Measurements from ENCODE around the gene TARBP1. TPM values are rescaled to one million over a fixed set of nuclear protein-coding genes. Genes with fewer than 3 reads are reported as not detected.

The TARBP1 gene
- total and polyA plus RNA-seq, 2 of the 8 experiments (the other 6 are each of a cell fraction or from before 2014, with no cell fraction given) = 21.9 to 32.3 TPM

- TF ChIP-seq NANOG (IDR thresholded peaks at IDR 0.05; ENCODE audit: insufficient read depth, low read depth, low read length, poor library complexity, severe bottlenecking) = no peak
- TF ChIP-seq CBX5 (IDR thresholded peaks at IDR 0.05; ENCODE audit: low read depth, low read length) = no peak
- no peak for TF ChIP-seq TBP (IDR thresholded peaks at IDR 0.05; ENCODE audit: low read depth, low read length)
- no peak for TF ChIP-seq KDM4A (IDR thresholded peaks at IDR 0.05; ENCODE audit: low read depth, low read length, severe bottlenecking)
- no peak for TF ChIP-seq CHD1 (IDR thresholded peaks at IDR 0.05; ENCODE audit: low read depth, low read length)
- no peak for TF ChIP-seq CHD7 (IDR thresholded peaks at IDR 0.05; ENCODE audit: insufficient replicate concordance, low read length)
- TF ChIP-seq JUND (IDR thresholded peaks at IDR 0.05; ENCODE audit: low read length) = no peak
- no peak for TF ChIP-seq CHD2 (IDR thresholded peaks at IDR 0.05; ENCODE audit: low read length)
- TF ChIP-seq CREB1 (IDR thresholded peaks at IDR 0.05) = no peak
- TF ChIP-seq YY1 (IDR thresholded peaks at IDR 0.05; ENCODE audit: low read depth, low read length) = no peak
Observed at GRCh38 chr1:234361102-234361603, 117.8 kb downstream of the TARBP1 start (continued).
